ENCODE data around the gene SYNJ2.

DNA sequence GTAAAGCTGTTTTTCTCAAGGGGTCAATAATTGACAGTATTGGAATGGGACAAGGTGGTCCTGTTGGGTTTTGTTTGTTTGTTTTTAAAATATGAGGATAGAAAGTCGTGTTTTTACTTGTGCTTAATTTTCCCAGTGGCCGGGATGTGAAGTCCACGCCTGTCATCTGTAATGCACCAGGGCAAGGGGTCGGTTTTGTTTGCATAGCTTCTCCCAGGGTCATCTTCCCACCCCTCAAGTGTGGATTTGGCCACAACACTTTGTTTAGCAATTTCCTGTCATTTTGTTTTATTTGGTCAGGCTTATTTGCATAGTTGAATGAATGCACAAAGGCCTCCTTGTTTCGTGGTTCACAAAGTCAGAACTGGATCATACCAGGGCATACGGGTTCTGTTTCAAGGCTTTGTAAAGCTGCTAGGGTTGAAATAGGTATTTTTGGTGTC lies 29.8 kb downstream of the SYNJ2 start:
- TF ChIP-seq, protein P1, sequence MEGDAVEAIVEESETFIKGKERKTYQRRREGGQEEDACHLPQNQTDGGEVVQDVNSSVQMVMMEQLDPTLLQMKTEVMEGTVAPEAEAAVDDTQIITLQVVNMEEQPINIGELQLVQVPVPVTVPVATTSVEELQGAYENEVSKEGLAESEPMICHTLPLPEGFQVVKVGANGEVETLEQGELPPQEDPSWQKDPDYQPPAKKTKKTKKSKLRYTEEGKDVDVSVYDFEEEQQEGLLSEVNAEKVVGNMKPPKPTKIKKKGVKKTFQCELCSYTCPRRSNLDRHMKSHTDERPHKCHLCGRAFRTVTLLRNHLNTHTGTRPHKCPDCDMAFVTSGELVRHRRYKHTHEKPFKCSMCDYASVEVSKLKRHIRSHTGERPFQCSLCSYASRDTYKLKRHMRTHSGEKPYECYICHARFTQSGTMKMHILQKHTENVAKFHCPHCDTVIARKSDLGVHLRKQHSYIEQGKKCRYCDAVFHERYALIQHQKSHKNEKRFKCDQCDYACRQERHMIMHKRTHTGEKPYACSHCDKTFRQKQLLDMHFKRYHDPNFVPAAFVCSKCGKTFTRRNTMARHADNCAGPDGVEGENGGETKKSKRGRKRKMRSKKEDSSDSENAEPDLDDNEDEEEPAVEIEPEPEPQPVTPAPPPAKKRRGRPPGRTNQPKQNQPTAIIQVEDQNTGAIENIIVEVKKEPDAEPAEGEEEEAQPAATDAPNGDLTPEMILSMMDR (IDR thresholded peaks at IDR 0.05; ENCODE audit: low read length) = no peak
- no peak for TF ChIP-seq EZH2phosphoT487 (IDR thresholded peaks at IDR 0.05; ENCODE audit: low read length)

Measured in MM.1S (cell line).